ENCODE measurements around the gene SNX11.
"Not testable (repeated sequence)": the region's sequence is repeated elsewhere in the genome, so short reads cannot be mapped to it uniquely, and the experiment has no call there.

SNX11 gene, protein sequence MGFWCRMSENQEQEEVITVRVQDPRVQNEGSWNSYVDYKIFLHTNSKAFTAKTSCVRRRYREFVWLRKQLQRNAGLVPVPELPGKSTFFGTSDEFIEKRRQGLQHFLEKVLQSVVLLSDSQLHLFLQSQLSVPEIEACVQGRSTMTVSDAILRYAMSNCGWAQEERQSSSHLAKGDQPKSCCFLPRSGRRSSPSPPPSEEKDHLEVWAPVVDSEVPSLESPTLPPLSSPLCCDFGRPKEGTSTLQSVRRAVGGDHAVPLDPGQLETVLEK

DNA sequence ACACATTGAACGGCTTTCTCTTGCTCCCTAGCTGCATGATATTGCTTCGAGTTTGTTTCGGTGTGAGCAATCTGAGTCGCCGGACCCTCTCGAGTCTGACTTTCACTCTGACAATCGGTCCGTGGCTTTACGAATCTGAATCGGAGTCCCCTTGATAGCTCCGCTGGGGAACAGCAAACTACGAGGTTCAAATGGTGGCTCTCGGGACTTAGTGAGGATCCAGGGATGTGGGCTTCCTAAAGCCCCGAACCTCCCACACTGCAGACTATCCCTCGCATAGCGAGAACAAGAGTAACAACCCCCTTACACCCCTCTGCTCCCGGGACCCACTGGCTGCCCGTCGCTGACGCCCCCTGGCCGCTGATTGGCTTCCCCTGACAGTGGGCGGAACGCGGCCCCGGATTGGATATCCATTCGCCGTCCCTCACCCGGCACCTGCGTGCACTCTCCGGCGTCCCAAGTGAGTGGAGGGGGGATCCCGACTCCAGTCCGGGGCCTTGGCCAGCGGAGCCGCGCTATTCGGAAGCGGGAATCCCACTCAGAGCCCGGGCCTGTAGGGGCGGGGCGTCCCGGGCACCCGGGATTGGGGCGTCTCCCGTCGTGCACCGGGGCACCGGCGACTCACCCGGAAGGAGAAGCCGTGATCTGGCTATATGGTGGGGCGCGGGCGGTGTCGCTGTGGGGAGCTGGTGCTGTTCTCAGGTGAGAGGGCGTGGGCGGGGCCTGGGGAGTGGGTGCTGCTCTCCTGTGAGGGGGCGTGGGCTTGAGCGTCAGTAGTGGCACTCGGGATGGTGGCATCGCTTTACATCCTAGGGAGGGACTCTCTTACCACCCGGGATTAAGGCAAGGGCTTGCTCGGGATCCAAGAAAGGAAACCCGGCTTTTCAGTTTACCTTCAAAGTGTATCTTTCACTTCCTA, at the start of gene SNX11:
Gene SNX11 (plus strand): TSS at position 630 of the 919 bp plus-strand sequence. CDS start 4,278 bp downstream, outside the sequence.
- peak; percentile 95 for DNase-seq

GRCh38 chr17:48058393-48059124, 49.0 kb upstream of the SNX11 start:
- no peak for DNase-seq

GRCh38 chr17:48059125-48059668, 48.4 kb upstream of the SNX11 start:
- DNase-seq = no peak

DNA sequence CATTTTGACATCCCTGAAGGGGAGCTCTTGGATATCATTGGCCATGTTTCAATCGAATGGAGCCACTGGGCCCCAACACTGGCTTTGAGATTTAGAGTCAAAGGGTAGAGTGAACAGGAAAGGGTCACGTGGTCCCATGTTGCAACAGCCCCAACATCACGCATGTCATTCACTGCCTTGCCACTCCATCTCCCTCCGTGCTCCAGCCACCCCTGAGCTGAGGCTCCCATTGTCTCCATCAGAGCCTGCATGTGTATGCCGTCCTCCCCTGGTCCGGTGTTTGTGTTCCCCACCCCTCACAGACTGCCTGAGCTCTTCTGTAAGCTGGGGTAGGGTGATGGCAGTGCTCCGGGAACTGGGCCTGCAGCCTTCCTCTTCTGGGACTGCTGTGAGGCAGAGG, 47.3 kb upstream of the SNX11 start:
- DNase-seq = no peak

- peak; percentile 84 for DNase-seq
These were observed 45.3 kb upstream of the SNX11 start for GRCh38 chr17:48062273-48062672.

DNA sequence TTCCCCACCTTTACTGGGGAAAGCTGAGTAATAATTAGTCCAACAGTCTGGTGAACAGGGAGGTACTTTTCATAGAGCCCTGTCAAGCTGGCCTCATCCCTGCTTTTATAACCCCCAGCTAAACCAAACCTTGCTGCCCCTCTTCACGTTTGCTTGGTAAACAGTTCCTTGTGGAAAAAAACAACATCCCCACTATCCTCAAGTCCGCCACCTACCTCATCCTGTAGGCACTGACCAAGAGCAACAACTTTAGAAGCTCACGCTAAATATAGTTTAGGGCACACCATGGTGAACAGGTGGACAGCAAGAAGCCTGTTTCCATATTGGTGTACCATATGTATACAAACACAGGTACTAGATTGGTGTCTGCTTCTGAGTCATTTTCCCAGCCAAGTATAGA, 42.9 kb upstream of the SNX11 start:
- no peak for DNase-seq

DNA sequence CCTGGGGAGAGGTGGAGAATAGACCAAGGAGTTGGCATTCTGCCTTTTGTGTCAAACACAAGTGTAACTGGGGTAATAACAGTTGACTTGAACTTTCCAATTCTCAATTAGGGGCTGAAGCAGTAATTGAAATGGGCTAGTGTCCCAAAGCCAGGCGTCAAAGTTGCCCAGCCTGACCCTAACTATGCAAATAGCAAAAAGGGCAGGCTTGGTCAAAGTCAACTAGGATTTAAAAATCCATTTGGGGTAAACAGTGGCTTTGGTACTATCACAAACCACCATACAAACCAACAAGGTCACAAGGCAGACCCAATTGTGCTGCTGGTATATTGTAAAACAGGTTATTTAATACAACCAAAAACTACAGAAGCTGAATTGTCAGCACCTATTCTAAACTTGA, 41.4 kb upstream of the SNX11 start:
- DNase-seq = no peak

- DNase-seq = peak; percentile 23
These were observed 40.9 kb upstream of the SNX11 start for GRCh38 chr17:48066656-48067055.

DNA sequence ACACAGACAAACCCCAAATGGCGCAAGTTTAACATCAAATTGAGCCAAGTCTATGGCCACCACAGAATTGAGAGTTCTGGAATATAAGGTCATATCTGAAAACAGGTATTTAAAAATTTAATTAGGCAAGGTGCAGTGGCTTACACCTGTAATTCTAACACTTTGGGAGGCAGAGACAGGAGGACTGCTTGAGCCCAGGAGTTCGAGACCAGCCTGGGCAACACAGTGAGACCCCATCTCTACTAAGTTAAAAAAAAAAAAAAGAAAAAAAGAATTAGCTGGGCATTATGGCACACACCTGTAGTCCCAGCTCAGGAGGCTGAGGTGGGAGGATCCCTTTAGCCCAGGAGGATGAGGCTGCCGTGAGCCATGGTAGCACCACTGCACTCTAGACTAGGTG, 40.3 kb upstream of the SNX11 start:
- no peak for DNase-seq

GRCh38 chr17:48067808-48068207, 39.8 kb upstream of the SNX11 start:
- not testable (repeated sequence) for DNase-seq

- DNase-seq = peak; percentile 49
These were observed 39.0 kb upstream of the SNX11 start for GRCh38 chr17:48068491-48068961.

DNA sequence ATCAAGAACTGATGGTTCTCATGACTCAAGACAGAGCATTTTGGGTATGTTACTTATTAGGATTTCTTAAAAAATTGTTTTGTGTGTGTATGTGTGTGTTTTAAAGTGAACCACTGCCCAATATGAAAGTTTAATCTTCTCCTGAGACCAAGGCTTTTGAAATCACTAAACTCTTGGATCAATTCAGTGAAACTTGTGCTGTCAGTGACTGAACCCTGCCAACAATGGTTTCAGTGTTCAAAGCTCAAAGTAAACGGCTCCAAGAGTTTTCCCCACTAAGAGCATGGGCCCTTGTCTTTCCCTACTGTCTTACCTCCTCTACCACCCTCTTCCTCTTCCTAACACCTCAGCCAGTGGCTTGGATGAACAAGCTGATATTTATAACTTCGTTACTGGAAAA, 37.4 kb upstream of the SNX11 start:
- no peak for DNase-seq

DNA sequence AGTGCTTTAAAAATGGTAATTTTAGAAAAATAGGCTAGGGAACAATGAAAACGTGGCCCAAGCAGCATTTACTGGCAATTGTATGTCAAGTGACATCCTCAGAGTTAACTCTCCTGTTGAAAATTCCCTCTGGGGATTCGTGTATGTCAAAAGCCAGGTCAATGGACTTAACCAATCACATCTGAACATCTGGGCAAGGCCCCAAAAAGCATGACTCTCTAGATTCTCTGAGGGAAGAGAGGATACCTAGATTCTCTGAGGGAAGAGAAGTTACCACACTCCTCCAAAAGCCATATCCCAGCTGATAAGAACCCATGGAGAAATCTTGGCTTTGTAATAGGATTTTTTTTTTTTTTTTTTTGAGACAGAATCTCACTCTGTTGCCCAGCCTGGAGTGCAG, 35.9 kb upstream of the SNX11 start:
- DNase-seq = no peak

- DNase-seq = not testable (repeated sequence)
These were observed 34.8 kb upstream of the SNX11 start for GRCh38 chr17:48072811-48073210.

GRCh38 chr17:48073566-48074094, 33.9 kb upstream of the SNX11 start:
- not testable (repeated sequence) for DNase-seq

DNA sequence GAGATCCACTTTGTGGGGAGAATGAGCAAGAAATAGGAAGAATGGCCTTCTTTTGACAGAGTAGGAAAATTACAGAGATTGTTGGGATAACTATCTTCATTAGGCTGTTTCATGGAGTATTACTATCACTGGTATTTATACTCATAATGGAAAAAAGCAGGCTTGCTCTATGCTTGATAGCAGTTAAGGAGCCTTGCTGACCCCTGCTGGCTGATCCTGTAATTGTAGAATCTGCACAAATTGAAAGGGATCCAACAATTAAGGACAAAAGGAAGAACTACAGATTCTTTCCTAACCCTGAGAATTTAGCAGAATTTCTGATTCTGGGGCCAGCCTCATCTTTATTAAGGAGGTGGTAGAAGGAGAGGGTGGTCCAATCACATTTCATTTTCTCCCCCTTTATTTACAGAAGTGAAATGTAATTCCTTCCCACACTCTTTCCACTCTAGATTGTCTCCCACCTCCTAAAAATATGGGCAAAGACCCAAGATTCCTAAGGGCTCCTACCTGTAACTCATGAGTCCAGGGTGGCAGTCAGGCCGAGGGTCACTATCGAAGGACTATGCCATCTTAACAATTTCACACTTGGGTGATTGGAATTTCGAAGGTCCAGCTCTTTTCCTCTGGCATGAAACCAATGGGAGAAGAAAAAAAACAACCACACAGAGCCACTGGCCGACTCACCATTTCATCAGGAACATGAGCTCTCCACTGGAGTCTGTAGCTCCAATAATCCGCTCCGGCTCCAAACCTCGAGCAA, 33.1 kb upstream of the SNX11 start:
- DNase-seq = peak; percentile 81

DNA sequence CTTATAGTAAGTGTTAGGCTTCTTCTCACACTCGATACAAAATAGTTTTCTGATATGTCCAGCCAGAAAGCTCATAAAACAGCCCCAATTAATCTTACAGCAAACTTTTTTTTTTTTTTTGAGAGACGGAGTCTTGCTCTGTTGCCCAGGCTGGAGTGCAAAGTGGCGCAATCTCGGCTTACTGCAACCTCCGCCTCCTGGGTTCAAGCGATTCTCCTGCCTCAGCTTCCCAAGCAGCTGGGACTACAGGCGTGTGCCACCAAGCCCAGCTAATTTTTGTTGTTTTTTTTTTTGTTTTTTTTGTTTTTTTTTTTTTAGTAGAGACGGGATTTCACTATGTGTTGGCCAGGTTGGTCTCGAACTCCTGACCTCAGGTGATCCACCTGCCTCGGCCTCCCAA, 30.4 kb upstream of the SNX11 start:
- DNase-seq = not testable (repeated sequence)

- no peak for DNase-seq
These were observed 25.7 kb upstream of the SNX11 start for GRCh38 chr17:48081858-48082257.

- no peak for DNase-seq
These were observed 22.6 kb upstream of the SNX11 start for GRCh38 chr17:48084932-48085331.

DNA sequence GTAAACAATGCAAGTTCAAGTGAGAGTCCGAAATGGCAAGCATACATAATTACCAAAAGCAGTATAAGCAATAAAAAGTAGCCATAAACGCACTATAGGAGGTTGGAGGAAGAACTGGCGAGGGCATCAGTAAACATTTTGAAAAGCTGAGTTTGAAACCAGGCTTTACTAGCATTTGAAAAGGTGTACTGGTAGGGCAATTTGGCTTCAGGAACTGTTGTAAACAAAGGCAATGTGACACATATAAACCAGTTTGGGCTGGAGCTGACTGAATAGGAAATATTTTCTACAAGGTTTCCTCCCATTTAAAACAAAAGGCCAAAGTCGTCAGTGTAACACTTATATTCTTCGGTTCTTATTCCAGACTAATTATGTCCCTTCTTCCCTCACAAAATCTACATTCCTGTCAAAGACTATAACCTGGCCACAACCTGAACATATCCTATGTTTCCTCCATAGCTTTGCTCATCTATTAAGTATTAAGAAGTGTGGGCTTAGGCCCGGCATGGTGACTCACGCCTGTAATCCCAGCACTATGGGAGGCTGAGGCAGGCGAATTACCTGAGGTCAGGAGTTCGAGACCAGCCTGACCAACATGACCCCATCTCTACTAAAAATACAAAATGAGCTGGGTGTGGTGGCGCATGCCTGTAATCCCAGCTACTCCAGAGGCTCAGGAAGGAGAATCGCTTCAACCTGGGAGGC, 14.1 kb upstream of the SNX11 start:
- DNase-seq = no peak

GRCh38 chr17:48095611-48096010, 12.0 kb upstream of the SNX11 start:
- no peak for DNase-seq
